ENCODE measurements around the gene PPT1.

The PPT1 gene

GRCh38 chr1:40059338-40059959, 37.6 kb downstream of the PPT1 start:
- no peak for DNase-seq (ENCODE audit: low spot score)
- TF ChIP-seq CTCF (IDR thresholded peaks at IDR 0.05; ENCODE audit: extremely low read depth, missing control alignments) = no peak

GRCh38 chr1:40058453-40059337, 38.4 kb downstream of the PPT1 start:
- no peak for TF ChIP-seq CTCF (IDR thresholded peaks at IDR 0.05; ENCODE audit: extremely low read depth, missing control alignments)
- no peak for DNase-seq (ENCODE audit: low spot score)

GRCh38 chr1:40058097-40058452, 39.0 kb downstream of the PPT1 start:
- DNase-seq (ENCODE audit: low spot score) = no peak
- no peak for TF ChIP-seq CTCF (IDR thresholded peaks at IDR 0.05; ENCODE audit: extremely low read depth, missing control alignments)

GRCh38 chr1:40057310-40058030, 39.6 kb downstream of the PPT1 start:
- DNase-seq (ENCODE audit: low spot score) = no peak
- no peak for TF ChIP-seq CTCF (IDR thresholded peaks at IDR 0.05; ENCODE audit: extremely low read depth, missing control alignments)

- no peak for DNase-seq (ENCODE audit: low spot score)
- TF ChIP-seq CTCF (IDR thresholded peaks at IDR 0.05; ENCODE audit: extremely low read depth, missing control alignments) = no peak
Measured at GRCh38 chr1:40056519-40057309, 40.3 kb downstream of the PPT1 start.

GRCh38 chr1:40053138-40053887, 43.7 kb downstream of the PPT1 start:
- no peak for DNase-seq (ENCODE audit: low spot score)
- TF ChIP-seq CTCF (IDR thresholded peaks at IDR 0.05; ENCODE audit: extremely low read depth, missing control alignments) = no peak

Data from GM20000 (cell line).